NCI-H1417 treated with DMSO at 0.1 percent for 48 hours (cell line): ENCODE results near the gene GRID1.
A peak's percentile ranks its signal among the peaks of the same experiment; 100 is the strongest.

Experiments
- DNase-seq: peaks from one replicate; lab custom pipeline; 2025; lab: John Stamatoyannopoulos, UW

The GRID1 gene

DNA sequence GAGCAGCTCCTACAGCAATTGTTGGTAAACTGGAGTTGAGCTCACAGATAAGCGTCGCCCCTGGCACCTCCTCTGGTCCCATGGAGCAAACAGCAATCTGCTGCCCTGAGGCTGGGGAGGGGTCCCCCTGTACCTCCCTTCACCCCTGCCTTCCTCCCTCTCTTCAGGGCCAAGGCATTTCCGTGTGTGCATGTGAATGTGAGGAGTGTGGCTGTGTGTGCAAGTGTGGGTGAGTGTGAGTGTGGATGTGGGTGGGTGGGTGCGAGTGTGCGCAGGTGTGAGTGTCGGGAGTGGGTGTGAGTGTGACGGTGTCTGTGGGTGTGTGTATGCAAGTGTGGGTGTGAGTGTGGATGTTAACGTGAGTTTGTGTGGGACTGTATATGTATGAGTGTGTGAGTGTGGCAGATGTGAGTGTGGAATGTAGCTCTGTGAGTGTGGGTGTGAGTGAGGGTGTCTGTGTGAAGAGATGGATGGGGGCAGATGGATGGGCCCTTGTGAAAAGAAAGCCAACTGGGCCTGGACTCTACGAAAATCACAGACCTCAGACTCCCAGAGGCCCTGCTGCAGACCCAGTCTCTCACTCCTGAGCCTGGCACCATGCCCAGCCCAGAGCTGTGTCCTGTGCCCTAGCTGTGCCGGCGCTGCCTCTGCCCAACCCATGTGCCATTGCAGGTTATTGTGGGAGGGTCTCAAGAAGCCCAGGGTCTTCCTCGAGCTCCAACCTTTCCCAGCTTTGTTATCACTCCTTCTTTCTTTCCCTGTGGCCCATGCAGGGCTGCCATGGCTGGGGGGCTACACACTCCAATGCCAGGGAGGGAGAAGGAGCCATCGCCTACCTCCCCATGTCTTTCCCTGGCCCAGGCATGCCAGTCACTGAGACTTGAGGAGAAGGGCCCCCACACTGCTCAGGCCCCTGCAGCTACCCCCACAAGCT, 73.9 kb downstream of the GRID1 start:
- DNase-seq = no peak

- DNase-seq = no peak
Observed at GRCh38 chr10:86291616-86292340, 74.8 kb downstream of the GRID1 start.

GRCh38 chr10:86290933-86291615, 75.5 kb downstream of the GRID1 start:
- no peak for DNase-seq

DNA sequence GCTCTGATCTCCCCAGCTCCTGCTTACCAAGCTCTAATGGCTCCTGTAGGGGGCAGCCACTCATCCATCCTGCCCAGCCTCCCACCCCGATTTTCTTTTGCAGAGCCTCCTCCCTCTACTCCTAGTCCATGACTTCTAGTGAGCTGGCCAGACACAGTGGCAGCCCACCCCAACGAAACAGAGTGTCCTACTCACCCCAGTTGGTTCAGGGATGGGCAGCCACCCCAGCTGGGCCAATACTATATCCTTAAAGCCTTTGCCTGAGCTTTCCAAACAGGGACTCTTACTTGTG, 77.1 kb downstream of the GRID1 start:
- no peak for DNase-seq

- no peak for DNase-seq
Observed at GRCh38 chr10:86288695-86289576, 77.7 kb downstream of the GRID1 start.

DNA sequence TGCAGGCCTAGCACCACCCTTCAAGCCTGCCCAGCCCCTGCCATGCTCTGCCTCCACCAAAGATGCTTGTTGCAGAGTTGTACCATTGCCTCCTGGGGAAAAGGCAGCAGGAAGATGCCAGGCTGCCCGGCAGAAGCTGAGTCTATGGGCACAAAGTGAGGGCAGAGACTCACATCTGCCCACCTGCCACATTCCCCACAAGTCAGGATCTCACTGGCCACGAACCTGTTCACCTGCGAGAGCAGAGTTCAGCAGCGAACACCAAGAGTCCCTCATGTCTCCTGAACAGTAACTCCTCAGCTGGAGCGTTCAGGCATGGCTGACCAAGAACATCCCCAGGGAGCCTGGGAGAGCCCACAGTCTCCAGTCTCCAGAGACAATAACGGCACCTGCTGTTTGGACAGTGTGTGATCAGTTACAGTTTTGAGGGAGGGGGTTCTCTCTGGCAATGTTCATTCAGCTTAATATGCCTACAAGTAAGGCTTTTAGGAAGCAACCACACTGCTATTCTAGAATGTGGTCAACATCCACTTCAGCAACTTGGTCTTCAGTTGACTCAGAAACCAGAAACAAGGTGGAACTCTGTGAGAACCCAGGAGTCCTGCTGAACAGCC, 78.5 kb downstream of the GRID1 start:
- no peak for DNase-seq

DNA sequence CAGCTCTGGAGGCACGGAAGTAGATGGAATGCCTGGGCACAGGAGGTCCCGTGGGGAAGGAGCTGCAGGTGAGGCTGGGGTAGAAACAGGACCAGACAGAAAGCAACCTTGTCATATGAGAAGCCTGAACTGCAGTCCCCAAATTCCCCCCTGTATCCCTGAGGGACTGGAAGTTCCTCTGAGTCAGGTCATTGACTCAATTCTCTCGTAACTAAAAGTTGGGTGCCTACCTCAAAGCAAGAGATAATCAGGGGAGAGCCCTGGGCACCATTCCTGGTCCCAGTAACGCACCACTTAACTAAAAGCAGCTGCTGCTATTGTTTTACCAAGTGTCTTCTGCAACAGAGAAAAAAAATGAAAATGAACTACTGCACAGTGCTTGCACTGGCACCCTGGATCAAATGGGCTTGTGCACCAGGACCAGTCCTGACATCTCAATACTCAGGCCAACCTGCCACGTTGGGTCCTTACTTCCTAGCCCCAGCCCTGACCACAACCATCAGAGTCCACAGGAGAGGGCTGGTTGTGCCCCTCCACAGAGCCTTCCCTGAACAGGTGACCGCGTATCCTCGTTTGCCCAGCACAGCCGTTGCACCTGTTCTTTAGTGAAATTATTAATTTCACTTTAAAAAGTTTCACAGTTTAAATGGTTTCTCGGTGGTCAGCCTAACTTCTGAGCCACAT, 79.3 kb downstream of the GRID1 start:
- no peak for DNase-seq

- no peak for DNase-seq
Observed at GRCh38 chr10:86286236-86287109, 80.1 kb downstream of the GRID1 start.

GRCh38 chr10:86285136-86285790, 81.3 kb downstream of the GRID1 start:
- DNase-seq = peak; percentile 29

DNA sequence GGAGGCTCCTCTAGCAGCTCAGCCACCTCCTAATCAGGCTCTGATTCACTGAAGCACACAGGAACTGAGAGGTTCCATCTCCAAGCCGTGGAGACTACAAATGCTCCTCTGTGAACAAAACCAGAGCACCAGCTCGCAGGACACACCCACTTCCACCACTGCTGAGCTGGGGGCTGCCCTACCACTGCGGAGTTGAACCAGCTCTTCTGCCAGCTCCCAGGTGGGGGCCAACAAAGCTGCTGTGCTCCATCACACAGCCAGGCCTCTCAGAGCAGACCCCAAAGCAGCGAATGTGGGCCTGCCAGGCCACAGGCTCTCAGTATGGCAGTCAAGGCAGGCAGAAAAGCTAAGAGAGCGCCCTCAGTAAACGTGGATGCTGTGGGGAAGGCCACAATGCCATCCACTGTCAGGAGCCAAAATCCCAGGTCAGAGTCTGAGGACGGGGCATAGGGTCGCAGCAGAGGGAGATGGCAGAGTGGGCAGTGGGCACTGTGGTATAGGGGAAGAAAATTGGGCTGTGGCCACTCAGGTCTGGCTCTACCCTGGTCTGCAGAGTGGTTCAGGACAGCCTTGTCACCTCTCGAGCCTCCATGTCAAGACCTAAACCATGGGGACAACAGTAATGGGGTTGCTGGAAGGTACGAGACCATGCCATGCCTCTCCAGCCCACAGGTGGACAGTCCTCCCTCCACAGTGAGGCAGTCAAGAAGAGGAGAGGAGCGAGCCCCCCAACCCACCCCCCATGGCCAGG, 82.1 kb downstream of the GRID1 start:
- no peak for DNase-seq

GRCh38 chr10:86283466-86284287, 82.9 kb downstream of the GRID1 start:
- no peak for DNase-seq

DNA sequence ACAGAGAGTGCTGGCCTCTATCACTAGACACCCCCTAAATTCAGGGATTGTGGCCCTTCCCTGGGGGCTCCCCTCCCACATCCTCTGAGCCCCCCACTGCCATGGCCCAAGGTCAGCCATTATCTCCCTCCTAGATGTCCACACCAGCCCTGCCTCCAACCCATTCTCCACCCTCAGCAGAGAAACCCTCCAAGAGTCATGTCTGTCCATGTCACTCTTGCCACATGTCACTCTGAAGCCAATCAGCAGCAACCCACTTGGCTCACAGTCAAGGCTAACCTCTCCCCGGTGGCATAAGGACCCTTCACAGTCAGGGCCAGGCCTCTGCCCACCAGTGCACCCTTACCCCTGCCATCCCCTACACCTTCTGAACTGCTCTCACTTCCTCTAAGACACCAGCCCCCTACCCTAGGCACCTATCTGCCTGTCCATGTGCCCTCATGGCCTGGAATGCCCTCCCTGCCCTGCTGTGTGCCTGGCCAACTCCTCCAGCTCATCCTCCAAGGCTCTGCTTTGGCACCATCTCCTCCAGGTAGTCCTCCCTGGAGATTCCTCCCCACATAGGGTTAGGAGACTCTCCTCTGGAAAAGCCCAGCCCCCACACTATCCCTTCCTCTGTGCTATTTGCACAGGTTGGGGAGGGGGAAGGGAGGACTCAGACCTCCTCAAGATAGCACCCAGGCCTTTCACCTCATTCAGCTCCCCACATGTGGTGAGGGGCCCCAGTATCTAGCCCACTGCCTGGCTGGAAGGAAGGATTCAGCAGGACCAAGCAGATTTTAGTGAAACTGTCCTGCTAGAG, 83.7 kb downstream of the GRID1 start:
- DNase-seq = no peak

GRCh38 chr10:86281396-86281795, 85.2 kb downstream of the GRID1 start:
- no peak for DNase-seq

DNA sequence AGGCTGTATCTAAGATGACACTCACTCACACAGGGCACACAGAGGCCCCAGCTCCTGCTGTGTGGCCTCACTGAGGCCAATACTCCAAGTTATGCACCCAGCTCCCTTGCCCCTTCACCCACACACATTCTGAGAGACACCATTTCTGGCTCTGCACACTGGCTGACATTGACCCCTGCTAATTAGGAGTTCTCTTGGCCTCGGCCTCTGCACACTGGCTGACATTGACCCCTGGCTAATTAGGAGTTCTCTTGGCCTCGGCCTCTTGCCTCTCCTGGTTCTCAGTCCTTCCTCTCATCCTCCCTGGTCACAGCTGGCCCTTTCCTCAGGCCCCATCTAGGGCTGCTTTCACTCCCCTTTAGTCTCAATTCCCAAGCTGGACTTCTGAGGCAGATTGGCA, 97.3 kb downstream of the GRID1 start:
- DNase-seq = no peak

DNA sequence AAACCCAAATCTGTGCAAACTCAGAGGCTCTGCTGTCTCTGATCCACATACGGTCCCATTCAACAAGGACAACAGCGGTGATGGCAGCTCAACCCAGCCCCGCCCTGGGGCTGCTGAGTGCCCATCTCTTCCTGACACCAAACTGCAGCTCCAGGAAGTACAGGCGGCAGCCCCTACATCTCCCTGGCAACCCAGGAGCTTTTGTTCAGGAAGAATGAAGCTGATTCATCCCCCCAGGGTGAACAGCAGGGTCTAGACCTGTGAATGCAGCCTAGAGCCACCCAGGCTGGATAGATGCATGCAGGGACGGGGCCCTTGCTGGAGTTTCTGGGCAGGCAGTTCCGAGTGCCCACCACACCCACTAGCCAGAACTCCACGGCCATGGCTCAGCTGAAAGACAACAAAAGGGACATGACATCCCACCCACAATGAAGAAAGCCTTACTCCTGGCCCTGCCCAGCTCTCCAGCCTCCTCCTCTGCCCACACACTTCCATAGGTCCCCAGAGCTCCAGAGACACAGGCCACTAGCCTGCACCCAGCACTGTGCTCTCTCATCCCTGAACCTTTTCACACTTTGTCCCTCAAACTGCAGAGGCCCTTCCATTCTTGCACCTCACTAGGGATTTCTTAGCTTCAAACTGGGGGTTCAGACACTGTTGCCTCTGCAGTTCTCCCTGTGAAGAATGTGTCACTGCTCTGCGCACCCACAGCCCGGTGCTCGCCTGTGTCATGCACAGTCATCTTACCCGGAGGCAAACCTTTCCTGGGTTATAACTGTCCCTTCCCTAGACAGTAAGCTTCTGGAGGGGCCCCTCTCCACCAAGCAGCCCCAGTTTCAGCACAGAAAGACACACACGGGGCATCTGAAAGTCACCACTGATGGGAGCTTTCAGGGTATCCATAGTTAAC, 99.1 kb downstream of the GRID1 start:
- no peak for DNase-seq
